ENCODE measurements around the gene MRGPRF.
"Not testable (repeated sequence)": the region's sequence is repeated elsewhere in the genome, so short reads cannot be mapped to it uniquely, and the experiment has no call there.

Gene MRGPRF

DNA sequence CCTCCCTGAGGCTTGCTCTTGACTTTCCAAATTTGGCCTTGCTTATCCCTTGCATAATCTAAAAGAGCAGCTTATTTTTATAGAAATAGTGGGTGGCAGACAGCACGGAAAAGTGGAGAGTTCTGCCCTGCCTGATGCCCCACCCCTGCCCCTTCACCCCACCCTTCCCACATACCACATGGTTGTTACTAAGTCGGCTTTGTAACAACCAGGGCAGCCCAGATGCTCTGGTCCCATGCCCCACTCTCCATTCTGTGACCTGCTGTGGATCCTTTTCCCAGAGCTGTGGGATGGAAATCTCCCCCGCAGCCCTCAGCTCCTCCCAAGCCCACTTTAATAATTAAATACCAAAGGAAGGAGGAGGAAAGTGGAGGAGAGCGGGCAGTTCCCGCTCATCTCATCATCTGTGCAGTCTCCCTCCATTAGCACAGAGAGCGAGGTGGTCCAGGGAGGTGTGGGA, 10.9 kb downstream of the MRGPRF start:
- DNase-seq: no peak

- DNase-seq: no peak
Measured at GRCh38 chr11:69001243-69002081, 11.6 kb downstream of the MRGPRF start.

GRCh38 chr11:69000831-69001242, 12.2 kb downstream of the MRGPRF start:
- DNase-seq: no peak

DNA sequence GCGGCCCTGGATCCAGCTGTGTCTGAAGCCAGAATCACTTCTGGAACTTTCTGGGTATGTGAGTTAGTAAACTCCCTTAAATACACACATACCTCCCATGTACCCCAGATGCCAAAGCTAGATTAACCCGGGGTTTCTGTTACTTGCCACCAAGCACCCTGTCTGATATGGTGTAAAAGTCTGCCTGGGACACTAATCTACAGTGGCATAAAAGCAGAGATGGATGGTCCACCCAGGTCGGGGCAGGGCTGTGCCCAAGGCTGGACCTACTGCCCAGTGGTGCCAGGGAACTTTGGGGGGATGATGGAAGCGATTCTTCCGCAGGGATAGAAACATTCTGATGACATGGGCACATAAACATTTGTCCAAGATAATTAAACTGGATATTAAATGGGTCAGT, 12.7 kb downstream of the MRGPRF start:
- DNase-seq: no peak

DNA sequence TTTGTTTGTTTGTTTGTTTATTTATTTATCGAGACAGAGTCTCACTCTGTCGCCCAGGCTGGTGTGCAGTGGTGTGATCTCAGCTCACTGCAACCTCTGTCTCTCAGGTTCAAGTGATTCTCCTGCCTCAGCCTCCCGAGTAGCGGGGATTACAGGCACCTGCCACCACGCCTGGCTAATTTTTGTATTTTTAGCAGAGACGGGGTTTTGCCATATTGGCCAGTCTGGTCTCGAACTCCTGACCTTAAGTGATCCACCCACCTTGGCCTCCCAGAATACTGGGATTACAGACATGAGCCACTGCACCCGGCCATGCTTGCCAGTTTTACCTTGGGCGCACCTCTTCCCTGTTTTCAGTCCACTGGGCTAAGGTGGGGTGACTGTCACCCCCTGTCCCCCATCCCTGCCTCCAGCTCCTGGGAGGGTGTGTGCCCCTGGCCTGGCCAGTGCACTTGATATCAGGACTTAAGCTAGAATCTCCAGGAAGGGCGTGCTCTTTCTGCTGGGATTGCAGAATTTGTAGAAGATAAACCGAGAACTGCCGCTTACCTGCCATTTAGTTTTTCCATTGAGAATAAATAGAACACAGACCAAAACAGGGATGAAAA, 13.2 kb downstream of the MRGPRF start:
- DNase-seq: not testable (repeated sequence)

DNA sequence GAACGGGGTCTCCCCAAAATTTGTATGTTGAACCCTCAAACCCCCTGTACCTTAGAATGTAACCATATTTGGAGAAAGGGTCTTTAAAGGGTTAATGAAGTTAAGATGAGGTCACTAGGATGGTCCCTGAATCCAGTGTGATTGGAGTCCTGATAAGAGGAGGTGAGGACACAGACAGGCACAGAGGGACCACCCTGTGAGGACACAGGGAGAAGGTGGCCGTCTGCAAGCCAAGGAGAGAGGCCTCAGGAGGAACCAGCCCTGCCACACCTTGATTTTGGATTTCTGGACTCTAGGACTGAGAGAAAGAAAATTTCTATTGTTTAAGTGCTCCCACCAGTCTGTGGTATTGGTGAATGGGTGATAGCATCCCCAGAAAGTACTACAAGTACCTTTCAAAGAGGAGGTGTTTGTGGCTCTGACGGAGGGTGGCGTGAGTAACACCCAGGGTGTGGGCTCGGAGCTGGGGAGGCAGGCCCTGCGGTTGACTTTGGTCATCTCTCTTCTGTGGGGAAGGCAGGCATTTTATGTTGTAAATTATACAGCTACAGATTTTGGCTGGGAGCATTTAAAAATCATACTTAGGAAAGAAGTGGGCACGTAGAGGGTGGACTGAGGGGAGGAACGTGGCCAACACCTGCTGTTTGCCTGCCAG, 13.8 kb downstream of the MRGPRF start:
- no peak for DNase-seq

GRCh38 chr11:68998390-68998911, 14.6 kb downstream of the MRGPRF start:
- peak; percentile 33 for DNase-seq

- no peak for DNase-seq
Measured at GRCh38 chr11:68997995-68998348, 15.1 kb downstream of the MRGPRF start.

GRCh38 chr11:68997124-68997994, 15.7 kb downstream of the MRGPRF start:
- no peak for DNase-seq

DNA sequence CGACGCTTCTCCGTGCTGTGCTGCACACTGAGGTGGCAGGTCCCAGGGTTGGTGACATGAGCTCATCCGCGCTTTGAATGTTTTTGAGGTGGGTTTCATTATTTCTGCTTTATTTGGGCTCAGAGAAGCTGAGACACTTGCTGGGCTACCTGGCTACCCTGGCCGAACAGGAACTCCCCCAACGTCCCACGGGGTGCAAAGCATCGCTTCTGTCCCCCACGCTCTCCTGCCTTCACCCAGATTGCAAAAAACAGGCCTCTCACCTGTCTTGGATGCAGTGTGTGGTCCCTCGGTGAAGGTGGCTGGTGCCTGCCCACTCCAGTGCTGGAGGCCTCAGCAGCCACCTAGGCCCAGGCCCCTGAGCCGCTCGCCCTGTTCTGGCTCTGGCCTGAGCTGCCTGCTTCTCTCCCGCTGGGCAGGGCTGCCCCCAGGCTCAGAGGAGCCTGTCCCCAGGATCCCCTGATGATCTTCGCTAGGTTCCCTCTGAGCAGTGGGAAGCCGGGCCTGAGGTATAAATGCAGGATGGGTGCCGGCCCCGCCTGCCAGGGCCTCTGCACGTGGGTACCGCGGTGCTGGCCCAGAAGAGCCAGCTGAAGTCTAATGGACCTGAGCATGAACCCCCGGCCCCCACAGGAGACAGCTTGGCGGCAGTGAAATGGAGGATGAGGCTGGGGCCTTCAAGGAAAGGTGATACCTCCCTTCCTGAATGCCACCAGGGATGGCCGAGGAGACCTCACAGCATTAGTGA, 16.5 kb downstream of the MRGPRF start:
- DNase-seq: no peak

DNA sequence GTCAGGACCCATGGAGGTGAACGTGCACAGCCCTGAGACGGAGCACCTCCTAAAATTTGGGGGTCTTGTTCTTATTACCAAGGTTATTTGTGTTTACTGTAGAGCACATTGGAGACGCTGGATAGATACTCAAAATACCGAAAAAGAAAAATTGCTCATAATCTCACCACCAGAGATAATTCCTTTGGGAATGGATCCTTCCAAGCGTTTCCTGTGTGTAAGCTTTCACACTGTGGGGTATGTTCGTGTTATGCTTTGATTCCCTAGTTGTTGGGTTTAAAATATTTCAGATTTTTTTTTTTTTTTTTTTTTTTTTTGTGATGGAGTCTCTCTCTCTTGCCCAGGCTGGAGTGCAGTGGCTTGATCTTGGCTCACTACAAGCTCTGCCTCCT, 18.2 kb downstream of the MRGPRF start:
- DNase-seq: no peak

- no peak for DNase-seq
Measured at GRCh38 chr11:68994161-68994893, 18.7 kb downstream of the MRGPRF start.

DNA sequence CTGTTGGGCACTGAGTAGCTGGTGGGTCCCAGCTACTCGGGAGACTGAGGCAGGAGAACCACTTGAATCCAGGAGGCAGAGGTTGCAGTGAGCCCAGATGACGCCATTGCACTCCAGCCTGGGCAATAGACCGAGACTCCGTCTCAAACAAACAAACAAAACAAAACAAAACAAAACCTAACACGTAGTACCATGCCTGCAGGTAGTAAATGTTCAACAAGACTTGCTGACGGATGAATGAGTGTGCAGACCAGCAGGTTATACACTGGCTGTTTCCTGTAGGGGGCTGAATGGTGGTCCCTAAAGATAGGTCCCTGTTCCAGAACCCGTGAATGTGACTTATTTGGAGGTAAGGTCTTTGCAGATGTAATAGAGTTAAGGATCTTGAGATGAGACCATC, 19.5 kb downstream of the MRGPRF start:
- DNase-seq: no peak

- DNase-seq: no peak
Measured at GRCh38 chr11:68992743-68993255, 20.2 kb downstream of the MRGPRF start.

GRCh38 chr11:68990995-68991780, 21.9 kb downstream of the MRGPRF start:
- DNase-seq: no peak

GRCh38 chr11:68989936-68990606, 23.0 kb downstream of the MRGPRF start:
- DNase-seq: no peak

GRCh38 chr11:68988491-68988890, 24.6 kb downstream of the MRGPRF start:
- no peak for DNase-seq

DNA sequence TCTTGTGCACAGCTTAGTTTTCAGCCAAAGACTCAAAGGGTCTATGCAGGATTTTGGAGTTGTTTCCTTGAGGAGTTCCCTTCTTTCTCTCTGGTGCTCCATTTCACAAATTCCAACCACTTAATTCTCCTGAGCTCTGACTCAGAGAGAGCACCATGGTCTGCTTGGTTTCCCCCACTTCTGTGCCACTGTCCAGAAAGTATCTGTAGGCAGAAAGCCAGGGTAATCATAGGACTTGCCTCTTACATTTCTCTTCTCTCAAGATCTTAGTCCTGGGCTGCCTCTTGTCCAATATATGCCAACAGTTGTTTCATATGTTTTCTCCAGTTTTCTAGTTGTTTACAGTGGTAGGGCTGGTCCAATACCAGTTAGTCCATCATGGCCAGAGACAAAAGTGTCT, 25.8 kb downstream of the MRGPRF start:
- no peak for DNase-seq

DNA sequence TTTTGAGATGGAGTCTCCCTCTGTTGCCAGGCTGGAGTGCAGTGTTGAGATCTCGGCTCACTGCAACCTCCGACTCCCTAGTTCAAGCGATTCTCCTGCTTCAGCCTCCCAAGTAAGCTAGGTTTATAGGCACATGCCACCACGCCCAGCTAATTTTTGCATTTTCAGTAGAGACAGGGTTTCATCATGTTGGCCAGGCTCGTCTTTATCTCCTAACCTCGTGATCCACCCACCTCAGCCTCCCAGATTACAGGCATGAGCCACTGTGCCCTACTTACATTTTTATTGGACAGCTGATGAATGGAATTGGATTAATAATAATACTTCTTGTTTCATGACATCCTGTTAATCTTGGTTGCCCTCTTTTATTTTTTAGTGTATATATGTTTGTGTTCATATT, 29.2 kb downstream of the MRGPRF start:
- DNase-seq: no peak

DNA sequence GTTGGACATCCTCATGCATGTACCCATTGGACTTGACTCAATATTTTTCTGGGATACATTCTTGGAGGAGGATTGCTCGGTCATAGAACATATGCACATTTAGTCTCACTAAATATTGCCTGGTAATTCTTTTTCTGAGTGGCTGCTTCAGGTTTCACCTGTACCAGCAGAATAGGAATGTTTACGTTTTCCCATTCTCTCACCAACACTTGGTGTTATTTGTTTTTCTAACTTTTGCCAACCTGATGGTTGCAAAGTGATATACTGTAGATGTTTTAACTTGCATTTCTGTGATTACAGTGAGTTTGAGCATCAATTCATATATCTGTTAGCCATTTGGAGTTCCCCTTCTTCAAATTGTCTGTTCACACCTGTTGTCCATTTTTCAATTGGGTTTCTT, 30.9 kb downstream of the MRGPRF start:
- no peak for DNase-seq
